DMS153 treated with DMSO at 0.1 percent for 48 hours (cell line): Measurements from ENCODE around the gene ZSWIM1.
"Not testable (repeated sequence)": the region's sequence is repeated elsewhere in the genome, so short reads cannot be mapped to it uniquely, and the experiment has no call there.

Source experiments
- DNase-seq: peaks from one replicate; lab custom pipeline; 2025; ENCODE audit not compliant: unreplicated experiment; lab: John Stamatoyannopoulos, UW

The ZSWIM1 gene

DNA sequence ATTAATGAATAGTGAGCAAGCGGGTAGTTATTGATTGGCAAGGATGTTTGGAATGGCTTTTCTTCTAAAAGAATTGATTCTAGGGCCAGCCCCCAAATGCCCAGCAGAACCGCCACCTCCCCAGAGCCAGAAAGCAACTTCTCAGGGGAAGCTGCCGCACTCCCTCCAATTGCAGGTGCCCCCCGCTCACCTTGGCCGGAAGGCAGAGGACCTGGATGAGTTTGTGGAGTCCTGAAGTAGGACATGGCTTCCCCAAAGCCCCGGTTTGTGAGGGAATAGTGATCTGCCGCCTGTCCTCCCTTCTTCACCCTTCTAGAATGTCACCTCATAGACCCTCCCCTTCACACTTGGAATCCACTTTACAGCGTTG lies 6.3 kb downstream of the ZSWIM1 start, which contains the start of gene SPATA25:
TSS of gene SPATA25 (minus strand) at position 277 of the 370 bp plus-strand sequence. CDS start at position 245, 32 bp downstream.
- DNase-seq = no peak

DNA sequence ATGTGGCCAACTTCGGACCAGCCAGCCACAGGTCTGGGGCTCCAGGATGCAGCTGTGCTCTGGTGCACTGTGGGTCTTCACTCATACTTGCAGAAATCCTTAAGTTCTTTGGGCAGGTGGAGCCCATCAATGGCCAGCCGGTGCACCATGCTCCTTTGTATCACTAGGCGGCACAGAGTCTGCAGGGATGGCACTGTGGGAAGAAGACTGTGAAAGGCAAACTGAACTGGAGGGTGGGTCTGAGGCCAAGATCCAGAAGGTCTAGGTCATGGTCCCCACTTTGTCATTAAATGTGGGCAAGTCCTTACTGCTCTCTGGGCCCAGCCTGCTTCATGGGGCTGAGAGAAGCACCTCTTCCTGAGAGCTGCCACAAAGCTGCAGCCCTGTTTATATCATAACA lies 7.7 kb downstream of the ZSWIM1 start:
- DNase-seq = no peak

DNA sequence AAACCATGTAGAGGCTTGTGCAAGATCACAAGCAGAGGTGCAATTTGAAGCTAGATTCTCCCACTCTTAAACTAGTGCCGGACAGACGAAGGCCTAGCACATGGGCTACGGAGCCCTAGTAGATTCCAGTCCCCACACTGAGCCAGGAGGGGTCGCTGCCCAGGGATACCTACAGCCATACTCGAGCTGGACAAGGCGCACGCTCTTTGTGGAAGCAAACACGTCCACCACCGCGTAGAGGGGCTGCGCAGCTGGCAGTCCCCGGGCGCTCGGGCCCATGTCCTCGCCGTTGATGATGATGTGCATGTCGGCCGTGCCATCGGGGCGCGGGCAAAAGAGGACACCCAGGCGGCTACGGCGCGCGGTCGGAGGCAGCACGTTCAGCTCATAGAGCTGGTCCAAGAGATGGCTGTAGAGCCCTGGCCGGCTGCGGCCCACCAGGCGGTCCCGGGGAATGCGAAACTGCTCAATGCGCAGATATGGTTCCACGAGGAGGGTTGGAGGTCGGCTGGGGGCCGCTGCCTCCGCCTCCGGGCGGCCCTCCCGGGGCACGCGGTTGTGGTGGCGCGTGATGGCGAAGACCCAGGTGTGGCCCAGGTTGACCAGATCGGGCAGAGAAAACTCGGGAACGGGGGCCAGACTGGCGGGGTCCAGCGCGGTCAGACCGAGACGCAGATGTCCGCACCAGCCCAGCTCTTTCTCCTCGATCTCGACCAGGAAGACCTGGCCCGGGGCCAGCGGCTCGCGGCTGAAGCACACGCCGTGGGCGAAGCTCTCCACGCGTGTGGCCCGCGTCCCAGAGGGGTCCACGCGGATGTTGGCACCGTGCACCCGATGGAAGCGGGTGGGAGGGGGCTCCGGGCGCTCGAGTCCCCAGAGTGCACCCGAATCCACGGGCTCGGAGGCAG lies 9.3 kb downstream of the ZSWIM1 start:
- DNase-seq = peak; percentile 44

DNA sequence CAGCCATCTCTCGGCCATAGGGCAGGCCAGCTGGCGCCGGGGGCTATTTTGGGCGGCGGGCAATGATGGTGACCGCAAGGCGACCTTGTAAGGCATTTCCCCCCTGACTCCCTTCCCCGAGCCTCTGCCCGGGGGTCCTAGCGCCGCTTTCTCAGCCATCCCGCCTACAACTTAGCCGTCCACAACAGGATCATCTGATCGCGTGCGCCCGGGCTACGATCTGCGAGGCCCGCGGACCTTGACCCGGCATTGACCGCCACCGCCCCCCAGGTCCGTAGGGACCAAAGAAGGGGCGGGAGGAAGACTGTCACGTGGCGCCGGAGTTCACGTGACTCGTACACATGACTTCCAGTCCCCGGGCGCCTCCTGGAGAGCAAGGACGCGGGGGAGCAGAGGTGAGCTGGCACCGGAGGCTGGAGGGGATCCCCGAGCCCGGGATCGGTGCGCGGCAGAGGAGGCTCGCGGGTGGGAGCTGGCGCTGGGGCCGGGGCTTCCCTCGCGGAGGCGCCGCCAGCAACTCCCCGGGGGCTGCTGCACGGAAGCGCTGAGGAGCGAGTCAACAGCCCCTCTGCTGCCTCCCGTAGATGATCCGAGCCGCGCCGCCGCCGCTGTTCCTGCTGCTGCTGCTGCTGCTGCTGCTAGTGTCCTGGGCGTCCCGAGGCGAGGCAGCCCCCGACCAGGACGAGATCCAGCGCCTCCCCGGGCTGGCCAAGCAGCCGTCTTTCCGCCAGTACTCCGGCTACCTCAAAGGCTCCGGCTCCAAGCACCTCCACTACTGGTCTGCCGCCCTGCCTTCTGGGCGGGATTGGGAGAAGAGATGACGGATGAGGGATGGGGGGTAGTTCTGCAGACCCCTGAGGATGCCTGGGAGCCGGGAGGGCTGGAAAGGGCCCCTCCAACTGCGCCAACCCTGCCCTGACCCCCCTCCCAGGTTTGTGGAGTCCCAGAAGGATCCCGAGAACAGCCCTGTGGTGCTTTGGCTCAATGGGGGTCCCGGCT lies 10.3 kb downstream of the ZSWIM1 start, which contains the start of the genes CTSA and NEURL2:
TSS of gene CTSA (plus strand) at position 351 of the 999 bp plus-strand sequence. CDS start at position 585, 234 bp downstream.
TSS of gene NEURL2 (minus strand) at position 224 of the 999 bp plus-strand sequence. CDS start at position 7, 217 bp downstream.
- peak; percentile 72 for DNase-seq

DNA sequence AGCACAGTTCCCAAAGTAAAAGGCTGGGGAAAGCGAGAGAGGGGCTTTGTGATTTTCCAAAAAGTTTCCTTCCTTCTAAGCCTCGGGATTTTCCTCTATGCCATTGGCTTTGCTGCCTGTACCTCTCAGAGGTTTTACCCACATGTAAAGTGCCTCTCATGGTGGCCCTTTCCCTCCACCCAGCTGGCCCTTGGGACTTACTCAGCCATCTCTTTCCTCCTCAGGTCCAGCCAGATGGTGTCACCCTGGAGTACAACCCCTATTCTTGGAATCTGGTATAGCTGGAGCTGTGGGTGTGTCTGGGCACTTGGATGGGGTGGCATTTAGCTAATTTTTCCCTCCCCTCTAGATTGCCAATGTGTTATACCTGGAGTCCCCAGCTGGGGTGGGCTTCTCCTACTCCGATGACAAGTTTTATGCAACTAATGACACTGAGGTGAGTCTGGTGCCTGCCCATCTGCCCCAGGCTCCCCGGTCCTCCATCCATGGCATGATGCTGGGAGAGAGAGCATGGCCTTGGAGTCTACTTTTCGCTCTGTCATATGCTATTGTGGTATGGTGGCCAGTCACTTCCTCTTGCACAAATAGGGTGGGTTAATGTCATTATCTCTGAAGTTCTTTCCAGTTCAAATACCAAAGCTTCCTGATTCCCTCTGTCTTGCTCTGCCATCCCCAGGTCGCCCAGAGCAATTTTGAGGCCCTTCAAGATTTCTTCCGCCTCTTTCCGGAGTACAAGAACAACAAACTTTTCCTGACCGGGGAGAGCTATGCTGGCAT lies 11.2 kb downstream of the ZSWIM1 start:
- DNase-seq = no peak

DNA sequence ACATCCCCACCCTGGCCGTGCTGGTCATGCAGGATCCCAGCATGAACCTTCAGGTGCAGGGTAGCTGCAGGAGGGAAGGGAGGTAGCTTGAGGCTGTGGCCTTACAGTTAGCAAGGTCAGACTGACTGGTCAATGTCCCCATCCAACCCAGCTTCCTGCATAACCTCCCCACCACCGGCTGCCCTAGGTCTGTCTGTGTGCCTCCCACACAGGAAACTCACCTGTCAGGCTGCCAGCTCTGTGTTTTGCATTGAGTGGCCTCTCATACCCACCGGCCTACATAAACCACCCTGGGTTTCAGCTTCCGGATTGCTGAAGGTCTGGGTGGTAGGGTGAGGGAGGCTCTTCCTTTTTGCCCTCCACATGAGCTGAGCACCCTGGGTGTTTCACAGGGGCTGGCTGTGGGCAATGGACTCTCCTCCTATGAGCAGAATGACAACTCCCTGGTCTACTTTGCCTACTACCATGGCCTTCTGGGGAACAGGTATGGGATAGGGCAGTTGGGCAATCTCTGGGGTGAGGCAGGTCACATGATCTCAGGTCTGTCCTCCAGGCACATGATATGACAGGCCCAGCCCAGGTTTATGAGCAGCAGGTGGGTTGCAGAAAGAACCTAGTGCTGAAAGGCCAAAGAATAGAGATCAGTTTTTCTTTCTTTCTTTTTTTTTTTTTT lies 11.9 kb downstream of the ZSWIM1 start:
- no peak for DNase-seq

DNA sequence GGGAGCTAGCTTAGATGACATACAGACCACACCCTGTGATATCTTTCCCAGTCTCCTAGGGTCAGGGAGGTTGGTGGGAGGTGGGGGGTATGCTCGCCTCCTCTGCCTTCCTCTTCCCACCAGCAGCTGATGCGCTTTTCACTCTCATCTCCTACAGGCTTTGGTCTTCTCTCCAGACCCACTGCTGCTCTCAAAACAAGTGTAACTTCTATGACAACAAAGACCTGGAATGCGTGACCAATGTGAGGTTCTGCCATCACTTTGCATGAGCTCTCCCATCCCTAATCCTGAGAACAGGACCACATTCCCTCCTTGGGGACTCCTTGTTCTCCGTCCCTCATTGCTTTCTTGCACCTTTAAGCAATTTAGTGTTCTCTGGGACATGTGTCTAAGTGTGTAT lies 12.8 kb downstream of the ZSWIM1 start:
- no peak for DNase-seq

DNA sequence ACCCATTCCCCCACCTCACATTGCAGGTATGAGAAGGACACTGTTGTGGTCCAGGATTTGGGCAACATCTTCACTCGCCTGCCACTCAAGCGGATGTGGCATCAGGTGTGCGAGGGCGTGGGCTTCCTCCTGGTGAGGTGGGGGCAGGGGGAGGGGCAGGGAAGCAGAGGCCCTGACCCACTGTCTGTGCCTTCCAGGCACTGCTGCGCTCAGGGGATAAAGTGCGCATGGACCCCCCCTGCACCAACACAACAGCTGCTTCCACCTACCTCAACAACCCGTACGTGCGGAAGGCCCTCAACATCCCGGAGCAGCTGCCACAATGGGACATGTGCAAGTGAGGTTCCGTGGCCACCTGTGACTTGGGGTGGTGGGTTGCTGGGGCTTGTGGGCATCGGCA lies 13.8 kb downstream of the ZSWIM1 start:
- DNase-seq = no peak

DNA sequence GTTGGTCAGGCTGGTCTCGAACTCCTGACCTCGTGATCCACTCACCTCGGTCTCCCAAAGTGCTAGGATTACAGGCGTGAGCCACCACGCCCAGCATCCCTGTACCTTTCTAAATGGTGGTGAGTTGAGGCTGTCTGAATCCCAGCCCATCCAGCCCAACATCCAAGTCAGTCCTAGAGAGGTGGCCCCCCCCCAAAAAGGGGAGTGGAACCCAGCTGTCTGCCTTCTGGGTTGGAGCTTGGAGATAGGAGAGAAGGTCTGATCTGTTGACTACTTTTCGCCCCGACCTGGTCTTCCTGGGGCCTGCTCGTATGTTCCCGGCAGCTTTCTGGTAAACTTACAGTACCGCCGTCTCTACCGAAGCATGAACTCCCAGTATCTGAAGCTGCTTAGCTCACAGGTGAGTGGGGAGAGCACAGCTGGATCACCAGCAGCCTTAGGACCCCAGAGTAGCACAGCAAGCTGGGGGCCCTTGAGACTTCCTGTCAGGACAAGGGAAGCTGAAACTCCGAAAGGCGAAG lies 15.7 kb downstream of the ZSWIM1 start:
- no peak for DNase-seq

DNA sequence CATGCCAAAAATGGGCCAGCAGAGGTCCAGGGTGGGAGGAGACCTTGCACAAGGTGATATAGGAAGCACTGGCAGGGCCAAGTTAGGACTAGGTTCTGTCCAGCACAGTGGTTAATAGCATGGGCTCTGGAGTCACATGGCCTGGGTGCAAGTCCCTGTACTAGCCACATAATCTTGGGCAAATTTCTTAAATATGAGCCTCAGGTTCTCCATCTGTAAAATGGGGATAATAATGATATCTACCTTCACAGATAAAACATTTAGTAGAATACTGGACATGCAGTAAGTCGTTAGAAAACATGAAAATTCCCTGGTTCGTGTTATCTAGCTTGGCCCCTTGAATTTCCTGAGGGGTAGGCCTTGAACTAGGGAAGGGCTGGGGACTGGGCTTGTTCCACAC lies 16.3 kb downstream of the ZSWIM1 start:
- DNase-seq = no peak

DNA sequence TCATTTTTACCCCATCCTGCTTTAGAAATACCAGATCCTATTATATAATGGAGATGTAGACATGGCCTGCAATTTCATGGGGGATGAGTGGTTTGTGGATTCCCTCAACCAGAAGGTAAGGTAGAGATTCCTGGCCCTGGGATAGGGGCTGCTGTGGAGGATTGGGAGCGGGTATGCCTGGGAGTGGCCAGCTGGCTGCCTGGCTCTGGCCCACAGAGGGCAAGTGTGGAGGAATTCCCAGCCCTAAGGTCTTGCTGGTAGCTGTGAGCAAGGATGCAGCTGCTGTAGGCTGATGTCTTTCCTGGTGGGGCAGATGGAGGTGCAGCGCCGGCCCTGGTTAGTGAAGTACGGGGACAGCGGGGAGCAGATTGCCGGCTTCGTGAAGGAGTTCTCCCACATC lies 16.7 kb downstream of the ZSWIM1 start:
- no peak for DNase-seq

DNA sequence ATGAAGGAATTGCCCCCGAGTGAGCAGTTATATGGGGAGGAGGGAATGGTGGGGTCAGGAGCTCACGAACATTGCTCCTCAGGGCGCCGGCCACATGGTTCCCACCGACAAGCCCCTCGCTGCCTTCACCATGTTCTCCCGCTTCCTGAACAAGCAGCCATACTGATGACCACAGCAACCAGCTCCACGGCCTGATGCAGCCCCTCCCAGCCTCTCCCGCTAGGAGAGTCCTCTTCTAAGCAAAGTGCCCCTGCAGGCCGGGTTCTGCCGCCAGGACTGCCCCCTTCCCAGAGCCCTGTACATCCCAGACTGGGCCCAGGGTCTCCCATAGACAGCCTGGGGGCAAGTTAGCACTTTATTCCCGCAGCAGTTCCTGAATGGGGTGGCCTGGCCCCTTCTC lies 17.3 kb downstream of the ZSWIM1 start:
- no peak for DNase-seq

DNA sequence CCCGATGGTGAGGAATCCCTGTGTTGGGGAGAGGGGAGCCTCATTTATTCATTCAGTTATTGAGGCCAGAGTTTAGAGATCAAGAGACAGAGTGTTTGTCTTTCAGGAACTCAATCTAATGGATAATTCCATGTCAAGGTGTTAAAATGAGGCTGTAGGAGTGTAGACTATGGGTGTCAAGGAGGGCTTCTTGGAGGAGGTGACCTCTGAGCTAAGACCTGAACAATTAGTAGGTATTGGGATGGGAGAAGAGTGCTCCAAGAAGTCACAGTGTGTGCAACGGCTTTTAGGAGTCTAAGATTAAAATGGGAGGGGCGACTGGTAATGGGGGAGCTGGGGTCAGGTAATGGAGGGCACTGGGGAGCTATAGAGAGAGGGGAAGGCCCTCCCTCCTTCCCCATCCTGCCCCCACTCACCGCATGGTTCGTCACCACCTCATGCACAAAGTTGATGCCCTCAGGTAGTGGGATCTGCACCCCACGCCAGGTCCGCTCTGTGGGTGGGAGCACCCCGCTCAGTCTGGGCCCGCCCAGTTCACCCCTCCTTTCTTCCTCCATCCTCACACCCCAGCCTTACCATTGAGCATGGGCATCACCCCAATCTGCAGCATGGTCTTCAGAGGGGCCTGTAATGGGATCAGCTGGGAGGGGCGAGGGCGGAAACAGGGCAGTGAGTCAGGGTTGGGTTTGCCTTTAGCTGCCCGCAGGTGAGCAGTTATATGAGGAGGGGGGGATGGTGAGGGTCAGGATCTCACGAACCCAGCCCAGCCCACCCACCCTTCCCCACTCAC lies 18.2 kb downstream of the ZSWIM1 start:
- no peak for DNase-seq

DNA sequence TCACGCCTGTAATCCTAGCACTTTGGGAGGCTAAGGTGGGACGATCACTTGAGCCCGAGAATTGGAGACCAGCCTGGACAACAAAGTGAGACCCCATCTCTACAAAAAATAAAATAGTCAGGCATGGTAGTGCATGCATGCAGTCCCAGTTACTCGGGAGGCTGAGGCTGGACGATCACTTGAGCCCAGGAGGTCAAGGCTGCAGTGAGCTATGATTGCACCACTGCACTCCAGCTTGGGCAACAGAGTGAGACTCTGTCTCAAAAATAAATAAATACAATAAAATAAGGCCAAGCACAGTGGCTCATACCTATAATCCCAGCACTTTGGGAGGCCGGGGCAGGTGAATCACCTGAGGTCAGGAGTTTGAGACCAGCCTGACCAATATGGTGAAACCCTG lies 20.3 kb downstream of the ZSWIM1 start:
- DNase-seq = not testable (repeated sequence)

DNA sequence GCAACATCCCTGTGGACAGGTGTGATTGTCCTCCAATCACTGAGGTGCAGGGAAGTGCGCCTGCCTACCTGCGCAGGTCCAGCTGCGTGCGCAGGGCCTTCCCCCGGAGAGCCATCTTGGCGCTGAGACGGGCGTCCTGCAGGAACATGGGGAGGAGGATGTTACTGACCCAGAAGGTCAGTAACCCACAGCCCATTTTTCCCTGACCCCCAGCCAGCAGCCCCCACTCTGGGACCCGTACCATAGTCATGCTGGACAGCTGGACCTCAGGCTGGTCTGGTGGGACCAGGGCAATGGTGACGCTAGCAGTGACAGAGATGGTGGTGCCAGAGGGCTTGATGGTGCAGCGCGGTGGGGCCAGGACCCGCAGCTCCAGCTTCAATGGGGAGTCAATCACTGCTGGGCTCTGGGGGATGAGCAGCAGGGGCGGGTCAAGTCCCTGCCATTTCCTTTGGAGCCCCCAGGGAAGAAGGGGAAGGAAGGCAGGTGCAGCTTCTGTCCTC lies 21.2 kb downstream of the ZSWIM1 start:
- DNase-seq = no peak

DNA sequence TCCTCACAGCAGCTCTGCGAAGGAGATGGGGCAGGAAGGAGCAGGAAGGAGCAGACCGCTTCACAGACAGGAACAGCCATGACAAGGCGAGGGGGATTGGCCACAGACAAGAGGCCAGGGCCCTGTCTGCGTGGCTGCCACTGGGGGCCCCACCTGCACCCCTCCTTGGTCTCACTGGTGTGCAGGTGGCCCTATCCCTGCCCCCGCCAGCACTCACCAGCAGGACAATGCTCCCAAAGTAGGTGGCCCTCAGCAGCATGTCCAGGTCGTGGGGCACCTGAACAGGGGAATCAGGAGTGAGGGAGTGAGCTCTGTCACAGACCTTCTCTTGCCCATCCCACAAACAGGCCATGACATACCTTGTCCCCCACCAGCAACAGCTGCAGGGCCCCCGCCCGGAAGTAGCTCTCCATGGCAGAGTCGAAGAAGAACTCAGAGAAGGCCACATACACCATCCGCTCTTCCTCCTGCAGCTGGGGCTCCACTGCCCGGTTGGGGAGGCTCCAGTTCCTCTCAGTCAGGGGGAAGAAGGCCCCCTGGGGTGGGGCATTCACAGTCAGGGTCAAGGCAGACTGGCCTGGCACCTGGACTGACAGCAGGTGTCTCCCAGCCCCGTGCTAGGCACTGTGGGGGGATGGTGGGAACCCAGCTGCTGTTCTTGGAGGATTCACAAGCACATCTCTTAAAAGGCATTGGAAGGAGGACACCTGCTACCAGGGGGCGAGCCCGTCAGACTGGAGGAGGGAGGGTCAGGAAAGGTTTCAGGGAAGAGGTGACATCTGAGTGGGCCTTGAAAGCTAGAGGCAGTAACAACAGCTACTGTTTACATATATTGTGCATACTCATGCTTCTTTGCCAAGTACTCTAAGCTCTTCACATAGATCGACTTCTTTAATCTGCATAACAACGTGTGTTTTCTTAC lies 23.8 kb downstream of the ZSWIM1 start:
- DNase-seq = no peak

DNA sequence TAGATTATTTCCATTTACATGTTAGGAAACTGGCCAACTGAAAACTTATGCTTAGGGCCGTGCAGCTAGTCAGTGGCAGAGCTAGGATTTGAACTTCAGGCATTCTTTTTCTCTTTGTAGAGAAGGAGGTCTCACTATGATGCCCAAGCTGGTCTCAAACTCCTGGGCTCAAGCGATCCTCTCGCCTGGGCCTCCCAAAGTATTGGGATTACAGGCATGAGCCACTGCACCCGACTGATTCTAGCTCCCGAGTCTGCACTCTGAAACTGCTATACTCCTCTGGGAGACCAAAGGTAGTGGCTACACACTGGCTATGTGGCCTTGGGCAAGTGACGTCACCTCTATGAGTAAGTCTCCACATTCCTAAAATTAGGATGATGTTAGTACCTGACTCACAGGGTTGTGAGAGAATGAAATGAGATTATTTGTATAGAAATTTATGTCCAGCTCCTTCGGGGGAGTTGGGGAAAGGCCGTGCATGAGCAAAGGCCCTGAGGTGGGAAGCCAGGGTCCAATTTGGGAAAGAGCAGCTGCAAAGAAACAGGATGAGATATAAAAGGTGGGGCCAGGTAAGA lies 24.6 kb downstream of the ZSWIM1 start:
- no peak for DNase-seq
